ENCODE results near the gene IL22RA2.
"Not testable (repeated sequence)": the region's sequence is repeated elsewhere in the genome, so short reads cannot be mapped to it uniquely, and the experiment has no call there.

GRCh38 chr6:137215630-137216029, 42.2 kb upstream of the IL22RA2 start:
- not testable (repeated sequence) for TF ChIP-seq CTCF, POLR2A (IDR thresholded peaks at IDR 0.05)
